ENCODE measurements around the gene TSPAN17. TPM values are rescaled to one million over a fixed set of nuclear protein-coding genes. Genes with fewer than 3 reads are reported as not detected.
"Not testable (repeated sequence)": the region's sequence is repeated elsewhere in the genome, so short reads cannot be mapped to it uniquely, and the experiment has no call there.

The TSPAN17 gene
- total and polyA plus RNA-seq, 2 donors (not counting 1 experiment from before 2014, with no cell fraction given) = 34.8 to 35.2 TPM

- Histone ChIP-seq H2AFZ (ENCODE audit: low read length) (no peak overlapping the region), H3K4me2 (ENCODE audit: extremely low read depth, insufficient read depth, low read length) (no peak overlapping the region), H3K4me3 (replicated peaks in 1 of 4; ENCODE audit: control extremely low read depth in 1 of 4, insufficient read depth in 1 of 4, low read depth in 3 of 4, low read length in 4 of 4) (no peak overlapping the region), H4K20me1 (ENCODE audit: control insufficient read depth, extremely low read depth, insufficient read depth, low read length) (no peaks in the 10 kb centered on the region), H3K4me1 (ENCODE audit: control insufficient read depth, extremely low read depth, insufficient read depth, low read length) (no peaks in the 10 kb centered on the region), H3K79me2 (ENCODE audit: control insufficient read depth, insufficient read depth, low read length) (no peaks in the 10 kb centered on the region), H3K27me3 (ENCODE audit: control insufficient read depth, insufficient read depth, low read length) (peaks cover 49% of the 10 kb centered on the region), H3K9ac (ENCODE audit: insufficient read depth, low read length) (no peak overlapping the region), H3K27ac (ENCODE audit: insufficient read depth, low read length) (no peak overlapping the region), H3K36me3 (ENCODE audit: control insufficient read depth, insufficient read depth, low read length) (no peaks in the 10 kb centered on the region), H3K9me3 (ENCODE audit: control insufficient read depth, insufficient read depth, low read depth, low read length) (no peaks in the 10 kb centered on the region)
- TF ChIP-seq EZH2 (IDR thresholded peaks at IDR 0.05; ENCODE audit: low read length, missing control alignments) = no peak
- no peak for TF ChIP-seq CTCF (conservative IDR thresholded peaks at IDR 0.05 in 1 of 2, IDR thresholded peaks at IDR 0.05 in 1 of 2; ENCODE audit: low read depth in 1 of 2, low read length in 2 of 2)
- DNase-seq (ENCODE audit: low read depth in 2 of 2) = no peak
Observed at GRCh38 chr5:176695073-176695472, 47.8 kb downstream of the TSPAN17 start.

- no peak overlapping the region for H3K9ac ChIP-seq (ENCODE audit: insufficient read depth, low read length)
- no peaks in the 10 kb centered on the region for H4K20me1 ChIP-seq (ENCODE audit: control insufficient read depth, extremely low read depth, insufficient read depth, low read length)
- no peak overlapping the region for H3K4me2 ChIP-seq (ENCODE audit: extremely low read depth, insufficient read depth, low read length)
- no peaks in the 10 kb centered on the region for H3K4me1 ChIP-seq (ENCODE audit: control insufficient read depth, extremely low read depth, insufficient read depth, low read length)
- no peak overlapping the region for H2AFZ ChIP-seq (ENCODE audit: low read length)
- DNase-seq (ENCODE audit: low read depth in 2 of 2) = no peak
- H3K79me2 ChIP-seq (ENCODE audit: control insufficient read depth, insufficient read depth, low read length) = no peaks in the 10 kb centered on the region
- TF ChIP-seq CTCF (conservative IDR thresholded peaks at IDR 0.05 in 1 of 2, IDR thresholded peaks at IDR 0.05 in 1 of 2; ENCODE audit: low read depth in 1 of 2, low read length in 2 of 2) (no peak), EZH2 (IDR thresholded peaks at IDR 0.05; ENCODE audit: low read length, missing control alignments) (peak; percentile 7)
- H3K36me3 ChIP-seq (ENCODE audit: control insufficient read depth, insufficient read depth, low read length) = no peaks in the 10 kb centered on the region
- no peak overlapping the region for H3K27ac ChIP-seq (ENCODE audit: insufficient read depth, low read length)
- no peaks in the 10 kb centered on the region for H3K9me3 ChIP-seq (ENCODE audit: control insufficient read depth, insufficient read depth, low read depth, low read length)
- H3K27me3 ChIP-seq (ENCODE audit: control insufficient read depth, insufficient read depth, low read length) = peaks cover 37% of the 10 kb centered on the region
- no peak overlapping the region for H3K4me3 ChIP-seq (replicated peaks in 1 of 4; ENCODE audit: control extremely low read depth in 1 of 4, insufficient read depth in 1 of 4, low read depth in 3 of 4, low read length in 4 of 4)
Observed at GRCh38 chr5:176697267-176697933, 50.1 kb downstream of the TSPAN17 start.

GRCh38 chr5:176697934-176698538 is 50.8 kb downstream of the TSPAN17 start:
- Histone ChIP-seq H3K4me1 (ENCODE audit: control insufficient read depth, extremely low read depth, insufficient read depth, low read length) (no peaks in the 10 kb centered on the region), H3K9me3 (ENCODE audit: control insufficient read depth, insufficient read depth, low read depth, low read length) (no peaks in the 10 kb centered on the region), H4K20me1 (ENCODE audit: control insufficient read depth, extremely low read depth, insufficient read depth, low read length) (no peaks in the 10 kb centered on the region), H2AFZ (ENCODE audit: low read length) (no peak overlapping the region), H3K79me2 (ENCODE audit: control insufficient read depth, insufficient read depth, low read length) (no peaks in the 10 kb centered on the region), H3K36me3 (ENCODE audit: control insufficient read depth, insufficient read depth, low read length) (no peaks in the 10 kb centered on the region), H3K4me2 (ENCODE audit: extremely low read depth, insufficient read depth, low read length) (no peak overlapping the region), H3K4me3 (replicated peaks in 1 of 4; ENCODE audit: control extremely low read depth in 1 of 4, insufficient read depth in 1 of 4, low read depth in 3 of 4, low read length in 4 of 4) (no peak overlapping the region), H3K27me3 (ENCODE audit: control insufficient read depth, insufficient read depth, low read length) (peaks cover 31% of the 10 kb centered on the region), H3K9ac (ENCODE audit: insufficient read depth, low read length) (no peak overlapping the region), H3K27ac (ENCODE audit: insufficient read depth, low read length) (no peak overlapping the region)
- DNase-seq (ENCODE audit: low read depth in 2 of 2) = no peak
- TF ChIP-seq CTCF (conservative IDR thresholded peaks at IDR 0.05 in 1 of 2, IDR thresholded peaks at IDR 0.05 in 1 of 2; ENCODE audit: low read depth in 1 of 2, low read length in 2 of 2) (no peak), EZH2 (IDR thresholded peaks at IDR 0.05; ENCODE audit: low read length, missing control alignments) (no peak)

GRCh38 chr5:176699446-176699845 is 52.2 kb downstream of the TSPAN17 start:
- H3K36me3 ChIP-seq (ENCODE audit: control insufficient read depth, insufficient read depth, low read length); H4K20me1 ChIP-seq (ENCODE audit: control insufficient read depth, extremely low read depth, insufficient read depth, low read length); H3K79me2 ChIP-seq (ENCODE audit: control insufficient read depth, insufficient read depth, low read length); H3K4me2 ChIP-seq (ENCODE audit: extremely low read depth, insufficient read depth, low read length); H2AFZ ChIP-seq (ENCODE audit: low read length); H3K9ac ChIP-seq (ENCODE audit: insufficient read depth, low read length); H3K4me3 ChIP-seq (replicated peaks in 1 of 4; ENCODE audit: control extremely low read depth in 1 of 4, insufficient read depth in 1 of 4, low read depth in 3 of 4, low read length in 4 of 4); H3K4me1 ChIP-seq (ENCODE audit: control insufficient read depth, extremely low read depth, insufficient read depth, low read length); DNase-seq (ENCODE audit: low read depth in 2 of 2); H3K27ac ChIP-seq (ENCODE audit: insufficient read depth, low read length); H3K9me3 ChIP-seq (ENCODE audit: control insufficient read depth, insufficient read depth, low read depth, low read length): not testable (repeated sequence)
- H3K27me3 ChIP-seq (ENCODE audit: control insufficient read depth, insufficient read depth, low read length) = peaks cover 21% of the 10 kb centered on the region

Data from fibroblast of lung (primary cell).